IPS DF 19.7 (cell line): ENCODE results near the gene SPART.
"Not testable (repeated sequence)": the region's sequence is repeated elsewhere in the genome, so short reads cannot be mapped to it uniquely, and the experiment has no call there.

Experiments
- DNase-seq: peaks from one replicate; pipeline ENCODE4 v3.0.0-alpha.2; 2013; ENCODE audit warnings: low read depth, low spot score

Gene SPART

GRCh38 chr13:36313047-36313969 lies 32.9 kb downstream of the SPART start:
- DNase-seq, result no peak

GRCh38 chr13:36310417-36311108 lies 35.6 kb downstream of the SPART start:
- DNase-seq, result no peak

GRCh38 chr13:36302289-36302688 lies 43.9 kb downstream of the SPART start:
- DNase-seq, result no peak

- not testable (repeated sequence) for DNase-seq
Observed at GRCh38 chr13:36299469-36299868, 46.7 kb downstream of the SPART start.

- peak; percentile 88 for DNase-seq
Observed at GRCh38 chr13:36298535-36299068, 47.6 kb downstream of the SPART start.

- DNase-seq, result peak; percentile 69
Observed at GRCh38 chr13:36297366-36298338, 48.5 kb downstream of the SPART start, which contains the start of gene CCDC169. TSS of gene CCDC169 (minus strand) at chr13:36297814. CDS start at chr13:36297719, 95 bp downstream.

- no peak for DNase-seq
Observed at GRCh38 chr13:36294096-36294495, 52.1 kb downstream of the SPART start.

- DNase-seq, result no peak
Observed at GRCh38 chr13:36293497-36293896, 52.7 kb downstream of the SPART start.

GRCh38 chr13:36288794-36289391 lies 57.3 kb downstream of the SPART start:
- DNase-seq, result no peak

- no peak for DNase-seq
Observed at GRCh38 chr13:36286006-36286405, 60.2 kb downstream of the SPART start.

GRCh38 chr13:36282821-36283432 lies 63.3 kb downstream of the SPART start:
- DNase-seq, result no peak

GRCh38 chr13:36275190-36276002 lies 70.8 kb downstream of the SPART start:
- no peak for DNase-seq

GRCh38 chr13:36273431-36273830 lies 72.8 kb downstream of the SPART start:
- DNase-seq, result no peak

- DNase-seq, result no peak
Observed at GRCh38 chr13:36261976-36262375, 84.2 kb downstream of the SPART start.

GRCh38 chr13:36261011-36261410 lies 85.2 kb downstream of the SPART start:
- no peak for DNase-seq

- no peak for DNase-seq
Observed at GRCh38 chr13:36259361-36260137, 86.6 kb downstream of the SPART start.

GRCh38 chr13:36258831-36259230 lies 87.4 kb downstream of the SPART start:
- no peak for DNase-seq
